Stimulated activated naive B cell treated with anti-CD40 and anti-IgM and Interleukin-4, amounts not matched to agents 10 μg/mL and 1 μg/mL and 100 μg/mL, for 72 hours (primary cell): ENCODE measurements around the gene TBCA.
"Not testable (repeated sequence)": the region's sequence is repeated elsewhere in the genome, so short reads cannot be mapped to it uniquely, and the experiment has no call there.

Source experiments
- ATAC-seq, 2 donors: fragments of 150-1000 bp; cut with Tn5 transposase; replicated peaks; 2 replicates each; pipeline ENCODE4 v1.10.0; 2021; ENCODE audit warnings: moderate library complexity in 1 of 2
- DNase-seq: peaks from one replicate; pipeline ENCODE4 v3.0.0; 2021
- H3K27ac Mint-ChIP-seq: one replicate; pipeline ENCODE4 v1.8.0; 2022; ENCODE audit warnings: mild to moderate bottlenecking, mixed read lengths
- H3K27me3 Mint-ChIP-seq, 2 donors: one replicate each; pipeline ENCODE4 v1.8.0; 2022; ENCODE audit warnings: mixed read lengths in 2 of 2
- H3K36me3 Mint-ChIP-seq, 2 donors: one replicate each; pipeline ENCODE4 v1.8.0; 2022; ENCODE audit warnings: mixed read lengths in 2 of 2, mild to moderate bottlenecking in 1 of 2
- H3K4me1 Mint-ChIP-seq, 2 donors: one replicate each; pipeline ENCODE4 v1.8.0; 2022; ENCODE audit warnings: mixed read lengths in 2 of 2, mild to moderate bottlenecking in 1 of 2
- H3K4me3 Mint-ChIP-seq, 2 donors: one replicate each; pipeline ENCODE4 v1.8.0; 2022; ENCODE audit warnings: mild to moderate bottlenecking in 2 of 2, mixed read lengths in 2 of 2, moderate library complexity in 1 of 2
- H3K9me3 Mint-ChIP-seq, 2 donors: one replicate each; pipeline ENCODE4 v1.8.0; 2022; ENCODE audit warnings: mixed read lengths in 2 of 2, mild to moderate bottlenecking in 1 of 2

Gene TBCA

DNA sequence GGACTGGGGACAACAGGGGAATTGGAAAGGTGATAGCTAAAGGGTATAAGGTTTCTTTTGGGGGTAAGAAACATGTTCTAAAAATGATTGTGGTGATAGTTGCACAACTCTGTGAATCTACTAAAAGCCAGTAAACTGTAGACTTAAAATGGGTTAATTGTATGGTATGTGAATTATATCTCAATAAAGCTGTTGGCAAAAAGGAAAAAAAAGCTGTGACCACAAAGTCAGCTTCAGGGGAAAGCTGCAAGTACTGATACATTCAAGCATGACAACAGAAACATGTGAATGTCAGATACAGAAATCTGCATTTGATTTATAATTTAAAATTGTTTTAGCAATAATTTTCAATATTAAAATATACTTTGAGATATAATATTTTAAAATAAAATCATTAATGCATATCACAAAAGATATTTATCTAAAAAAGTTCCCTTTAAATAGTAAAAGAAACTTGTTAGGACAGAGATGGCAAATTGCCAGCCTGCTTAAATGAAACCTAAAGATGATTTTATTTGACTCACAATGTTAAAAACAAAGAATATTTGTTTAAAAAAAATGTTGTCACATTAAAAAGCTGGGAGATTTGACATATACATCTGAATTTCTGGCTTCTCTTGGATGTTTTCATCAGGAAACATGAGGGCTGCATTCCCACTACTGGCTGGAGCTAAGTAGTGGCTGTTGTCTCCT, 66.0 kb downstream of the TBCA start:
- H3K4me1 Mint-ChIP-seq = peaks cover 4 to 6% of the 10 kb centered on the region in 2 donors
- H3K27me3 Mint-ChIP-seq = no peaks in the 10 kb centered on the region
- no peak overlapping the region for H3K27ac Mint-ChIP-seq
- no peak overlapping the region for H3K4me3 Mint-ChIP-seq
- no peak for ATAC-seq
- no peaks in the 10 kb centered on the region for H3K9me3 Mint-ChIP-seq
- H3K36me3 Mint-ChIP-seq = peaks cover 13 to 22% of the 10 kb centered on the region in 2 donors
- no peak for DNase-seq

GRCh38 chr5:77709340-77709739, 66.8 kb downstream of the TBCA start:
- peaks cover 0 to 4% of the 10 kb centered on the region in 2 donors for H3K4me1 Mint-ChIP-seq
- no peaks in the 10 kb centered on the region for H3K27me3 Mint-ChIP-seq
- H3K4me3 Mint-ChIP-seq = no peak overlapping the region
- H3K36me3 Mint-ChIP-seq = peaks cover 16 to 27% of the 10 kb centered on the region in 2 donors
- DNase-seq (no peak), ATAC-seq (no peak)
- no peak overlapping the region for H3K27ac Mint-ChIP-seq
- H3K9me3 Mint-ChIP-seq = peaks cover 0 to under 1% of the 10 kb centered on the region in 2 donors

- Mint-ChIP-seq H3K27me3 (no peaks in the 10 kb centered on the region), H3K4me1 (peaks cover 0 to 6% of the 10 kb centered on the region in 2 donors), H3K9me3 (peaks cover 1 to 4% of the 10 kb centered on the region in 2 donors), H3K36me3 (peaks cover 27 to 37% of the 10 kb centered on the region in 2 donors), H3K27ac (no peak overlapping the region), H3K4me3 (no peak overlapping the region)
- no peak for ATAC-seq
- DNase-seq = no peak
Measured at GRCh38 chr5:77707791-77708190, 68.3 kb downstream of the TBCA start.

DNA sequence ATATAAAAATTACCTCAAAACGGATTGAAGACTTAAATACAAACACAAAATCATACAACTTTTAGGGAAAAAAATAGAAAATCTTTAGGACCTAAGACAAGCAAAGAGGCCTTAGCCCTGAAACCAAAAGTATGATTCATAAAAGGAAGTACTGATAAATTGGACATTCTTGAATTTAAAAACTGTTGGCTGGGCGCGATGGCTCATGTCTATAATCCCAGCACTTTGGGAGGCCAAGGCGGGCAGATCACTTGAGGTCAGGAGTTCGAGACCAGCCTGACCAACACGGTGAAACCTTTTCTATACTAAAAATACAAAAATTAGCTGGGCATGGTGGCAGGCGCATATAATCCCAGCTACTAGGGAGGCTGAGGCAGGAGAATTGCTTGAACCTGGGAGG, 76.6 kb downstream of the TBCA start:
- ATAC-seq, H3K27ac Mint-ChIP-seq, H3K9me3 Mint-ChIP-seq, DNase-seq, H3K4me3 Mint-ChIP-seq, H3K27me3 Mint-ChIP-seq: not testable (repeated sequence)
- Mint-ChIP-seq H3K36me3 (peaks cover 54 to 76% of the 10 kb centered on the region in 2 donors), H3K4me1 (peaks cover 4 to 19% of the 10 kb centered on the region in 2 donors)

DNA sequence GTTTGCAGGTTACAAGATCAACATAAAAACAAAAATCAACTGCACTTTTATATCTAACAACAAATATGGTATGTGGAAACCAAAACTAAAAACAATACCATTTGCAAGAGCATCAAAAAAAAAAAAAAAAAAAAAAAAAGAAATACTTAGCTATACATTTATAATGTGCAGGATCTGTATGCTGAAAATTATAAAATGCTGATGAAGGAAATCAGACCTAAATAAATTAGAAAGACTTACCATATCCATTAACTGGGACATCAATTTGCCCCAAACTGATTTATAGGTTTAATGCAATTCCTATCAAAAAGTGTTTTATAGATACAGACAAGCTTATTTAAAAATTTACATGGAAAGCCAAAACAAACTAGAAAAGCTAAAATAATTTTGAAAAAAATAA, 77.2 kb downstream of the TBCA start:
- Mint-ChIP-seq H3K9me3 (no peaks in the 10 kb centered on the region), H3K27ac (no peak overlapping the region), H3K27me3 (no peaks in the 10 kb centered on the region), H3K36me3 (peaks cover 48 to 70% of the 10 kb centered on the region in 2 donors), H3K4me3 (no peak overlapping the region), H3K4me1 (peaks cover 2 to 19% of the 10 kb centered on the region in 2 donors)
- ATAC-seq (no peak), DNase-seq (no peak)

- ATAC-seq = no peak
- peaks cover 2 to 19% of the 10 kb centered on the region in 2 donors for H3K4me1 Mint-ChIP-seq
- no peak overlapping the region for H3K27ac Mint-ChIP-seq
- H3K36me3 Mint-ChIP-seq = peaks cover 43 to 64% of the 10 kb centered on the region in 2 donors
- H3K27me3 Mint-ChIP-seq = no peaks in the 10 kb centered on the region
- H3K9me3 Mint-ChIP-seq = no peaks in the 10 kb centered on the region
- no peak for DNase-seq
- no peak overlapping the region for H3K4me3 Mint-ChIP-seq
Measured at GRCh38 chr5:77697692-77698091, 78.4 kb downstream of the TBCA start.

GRCh38 chr5:77696120-77696519, 80.0 kb downstream of the TBCA start:
- Mint-ChIP-seq H3K4me3 (no peak overlapping the region), H3K27ac (no peak overlapping the region), H3K9me3 (no peaks in the 10 kb centered on the region), H3K36me3 (peaks cover 37 to 55% of the 10 kb centered on the region in 2 donors), H3K27me3 (no peaks in the 10 kb centered on the region), H3K4me1 (peaks cover 2 to 19% of the 10 kb centered on the region in 2 donors)
- no peak for DNase-seq
- no peak for ATAC-seq

DNA sequence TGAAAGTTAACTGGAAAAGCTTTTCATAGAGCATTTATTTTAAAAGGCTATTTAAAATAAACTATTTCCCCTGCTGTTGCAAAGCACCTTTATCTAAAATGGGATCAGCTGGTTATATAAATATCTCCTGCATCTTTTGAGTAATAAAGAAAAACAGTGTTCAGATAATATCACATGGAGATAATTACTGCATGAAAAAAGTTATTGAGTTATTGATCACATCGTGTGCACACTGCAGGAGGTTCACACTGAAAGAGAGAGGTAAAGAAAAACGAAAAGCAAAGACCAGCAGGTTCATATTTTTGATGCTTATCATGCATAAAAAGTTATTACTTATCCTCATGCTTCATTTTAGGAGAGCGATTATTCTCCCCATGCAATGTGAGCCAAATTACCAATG, 82.2 kb downstream of the TBCA start:
- DNase-seq (no peak), ATAC-seq (no peak)
- Mint-ChIP-seq H3K4me3 (no peak overlapping the region), H3K27me3 (no peaks in the 10 kb centered on the region), H3K4me1 (peaks cover 0 to 2% of the 10 kb centered on the region in 2 donors), H3K9me3 (no peaks in the 10 kb centered on the region), H3K27ac (no peak overlapping the region), H3K36me3 (peaks cover 25 to 45% of the 10 kb centered on the region in 2 donors)

GRCh38 chr5:77683171-77683732, 92.9 kb downstream of the TBCA start:
- ATAC-seq (no peak), DNase-seq (no peak)
- Mint-ChIP-seq H3K36me3 (peaks cover 9 to 12% of the 10 kb centered on the region in 2 donors), H3K4me1 (no peaks in the 10 kb centered on the region), H3K9me3 (peaks cover 0 to 2% of the 10 kb centered on the region in 2 donors), H3K27ac (no peak overlapping the region), H3K27me3 (peaks cover 7 to 11% of the 10 kb centered on the region in 2 donors), H3K4me3 (no peak overlapping the region)

GRCh38 chr5:77670526-77670925, 105.6 kb downstream of the TBCA start:
- peaks cover 15 to 19% of the 10 kb centered on the region in 2 donors for H3K27me3 Mint-ChIP-seq
- ATAC-seq = no peak
- H3K4me3 Mint-ChIP-seq = no peak overlapping the region
- H3K27ac Mint-ChIP-seq = no peak overlapping the region
- no peak for DNase-seq
- no peaks in the 10 kb centered on the region for H3K36me3 Mint-ChIP-seq
- no peaks in the 10 kb centered on the region for H3K4me1 Mint-ChIP-seq
- peaks cover 4% of the 10 kb centered on the region in 2 donors for H3K9me3 Mint-ChIP-seq

GRCh38 chr5:77669677-77670076, 106.5 kb downstream of the TBCA start:
- ATAC-seq (no peak), DNase-seq (no peak)
- Mint-ChIP-seq H3K9me3 (peaks cover 0 to under 1% of the 10 kb centered on the region in 2 donors), H3K4me3 (no peak overlapping the region), H3K27me3 (peaks cover 15 to 19% of the 10 kb centered on the region in 2 donors), H3K4me1 (no peaks in the 10 kb centered on the region), H3K36me3 (no peaks in the 10 kb centered on the region), H3K27ac (no peak overlapping the region)

GRCh38 chr5:77663090-77663863, 112.9 kb downstream of the TBCA start:
- Mint-ChIP-seq H3K9me3 (no peaks in the 10 kb centered on the region), H3K4me3 (no peak overlapping the region), H3K27me3 (peaks cover 13 to 18% of the 10 kb centered on the region in 2 donors), H3K27ac (no peak overlapping the region), H3K36me3 (no peaks in the 10 kb centered on the region), H3K4me1 (peaks cover 9 to 15% of the 10 kb centered on the region in 2 donors)
- no peak for ATAC-seq
- no peak for DNase-seq

DNA sequence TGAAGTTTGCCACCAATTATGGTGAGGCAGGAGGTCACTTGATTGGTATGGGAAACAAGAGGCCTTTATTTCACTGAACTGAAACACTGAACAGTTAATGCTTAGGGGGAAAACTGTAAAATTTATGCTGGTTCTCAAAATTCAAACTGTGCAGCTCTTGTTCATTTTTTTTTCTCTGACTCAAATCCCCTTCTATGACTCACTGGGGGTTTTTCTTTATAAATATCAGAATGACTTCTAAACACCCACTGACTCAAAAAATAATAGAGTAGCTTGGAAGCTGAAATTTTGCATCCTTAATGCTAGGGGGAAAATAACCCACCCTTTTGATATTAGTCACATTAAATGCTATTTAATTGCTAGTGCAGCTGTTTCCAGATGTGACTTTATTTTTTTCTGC, 113.5 kb downstream of the TBCA start:
- Mint-ChIP-seq H3K9me3 (no peaks in the 10 kb centered on the region), H3K27me3 (peaks cover 18 to 24% of the 10 kb centered on the region in 2 donors), H3K4me3 (no peak overlapping the region), H3K36me3 (no peaks in the 10 kb centered on the region), H3K4me1 (peaks cover 9 to 15% of the 10 kb centered on the region in 2 donors), H3K27ac (no peak overlapping the region)
- ATAC-seq = peak; percentile 78 to 91
- DNase-seq = no peak

DNA sequence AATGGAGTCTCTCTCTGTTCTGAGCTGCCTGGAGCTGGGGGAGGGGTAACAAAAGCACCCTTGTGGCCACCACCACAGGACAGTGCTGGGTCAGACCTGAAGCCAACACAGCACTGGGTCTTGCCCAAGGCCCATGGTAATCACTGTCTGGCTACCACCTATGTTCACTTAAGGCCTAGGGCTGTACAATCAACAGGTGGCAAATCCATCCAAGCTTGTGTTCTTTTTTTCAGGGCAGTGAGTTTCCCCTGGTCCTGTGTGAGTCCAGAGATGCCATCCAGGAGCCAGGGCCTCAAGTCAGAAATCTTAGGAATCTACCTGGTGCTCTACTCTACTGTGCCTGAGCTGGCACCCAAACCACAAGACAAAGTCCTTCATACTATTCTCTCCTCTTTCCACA, 117.5 kb downstream of the TBCA start:
- Mint-ChIP-seq H3K27ac (no peak overlapping the region), H3K27me3 (peaks cover 27 to 35% of the 10 kb centered on the region in 2 donors), H3K4me3 (no peak overlapping the region), H3K36me3 (no peaks in the 10 kb centered on the region), H3K4me1 (peaks cover 9 to 15% of the 10 kb centered on the region in 2 donors), H3K9me3 (peaks cover 0 to 2% of the 10 kb centered on the region in 2 donors)
- DNase-seq (no peak), ATAC-seq (no peak)
